ENCODE data around the gene CMKLR1. TPM values are rescaled to one million over a fixed set of nuclear protein-coding genes. Genes with fewer than 3 reads are reported as not detected.

Gene CMKLR1
- total RNA-seq, 4 donors from 2014 or later, result 9.7 to 25.4 (median 13.0) TPM

DNA sequence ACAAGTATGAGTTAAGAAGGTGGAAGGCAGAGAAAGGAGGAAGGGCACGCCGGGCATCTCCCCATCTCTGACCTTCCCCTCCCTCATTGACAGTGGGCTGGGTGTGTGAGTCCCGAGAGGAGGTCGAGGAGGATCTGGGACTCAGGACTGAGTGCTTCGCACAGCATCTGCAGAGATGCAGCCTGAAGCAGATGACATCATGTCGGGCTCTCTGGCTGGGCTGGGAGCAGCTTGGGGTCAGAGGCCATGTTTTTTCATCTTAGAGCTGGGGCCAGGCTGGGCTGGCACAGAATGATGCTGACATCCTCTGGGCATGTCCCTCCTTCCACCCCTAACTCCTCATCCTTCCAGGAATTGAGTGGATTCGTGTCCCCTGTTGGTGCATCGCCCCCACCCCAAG lies 43.5 kb downstream of the CMKLR1 start:
- 53% methylated on average over 6 of the region's 8 CpGs; no CpG with 5 or more reads in 1 of the 2 donors for WGBS, 2 donors (ENCODE audit: low coverage in 1 of 2)
- TF ChIP-seq POLR2A (IDR thresholded peaks at IDR 0.05) (no peak), POLR2AphosphoS5 (IDR thresholded peaks at IDR 0.05) (no peak), CTCF (IDR thresholded peaks at IDR 0.05) (no peak), EP300 (IDR thresholded peaks at IDR 0.05) (no peak)
- ATAC-seq, result no peak
- H3K36me3 ChIP-seq, result peaks cover 0 to 8% of the 10 kb centered on the region in 2 donors
- no peak overlapping the region for H3K4me3 ChIP-seq
- H3K4me1 ChIP-seq, result peaks cover 0 to 10% (median 0%) of the 10 kb centered on the region in 3 donors
- peaks cover 5% of the 10 kb centered on the region for H3K27me3 ChIP-seq
- no peaks in the 10 kb centered on the region for H3K9me3 ChIP-seq
- H3K27ac ChIP-seq, result no peak overlapping the region

GRCh38 chr12:108289350-108290161 lies 49.6 kb downstream of the CMKLR1 start:
- ATAC-seq, result peak; percentile 91
- 35 to 62% methylated on average over 5 to 10 of the region's 11 CpGs for WGBS, 2 donors (ENCODE audit: low coverage in 1 of 2)
- Histone ChIP-seq H3K4me1 (peaks cover 0 to 23% (median 0%) of the 10 kb centered on the region in 3 donors), H3K36me3 (peaks cover 0 to 8% of the 10 kb centered on the region in 2 donors), H3K4me3 (no peak overlapping the region), H3K27ac (peak overlapping the region in 3 of 4 donors; percentile 44 to 72 (median 64)), H3K27me3 (peaks cover 24% of the 10 kb centered on the region), H3K9me3 (no peaks in the 10 kb centered on the region)
- TF ChIP-seq CTCF (IDR thresholded peaks at IDR 0.05) (no peak), POLR2AphosphoS5 (IDR thresholded peaks at IDR 0.05) (no peak), EP300 (IDR thresholded peaks at IDR 0.05) (no peak), POLR2A (IDR thresholded peaks at IDR 0.05) (no peak)

DNA sequence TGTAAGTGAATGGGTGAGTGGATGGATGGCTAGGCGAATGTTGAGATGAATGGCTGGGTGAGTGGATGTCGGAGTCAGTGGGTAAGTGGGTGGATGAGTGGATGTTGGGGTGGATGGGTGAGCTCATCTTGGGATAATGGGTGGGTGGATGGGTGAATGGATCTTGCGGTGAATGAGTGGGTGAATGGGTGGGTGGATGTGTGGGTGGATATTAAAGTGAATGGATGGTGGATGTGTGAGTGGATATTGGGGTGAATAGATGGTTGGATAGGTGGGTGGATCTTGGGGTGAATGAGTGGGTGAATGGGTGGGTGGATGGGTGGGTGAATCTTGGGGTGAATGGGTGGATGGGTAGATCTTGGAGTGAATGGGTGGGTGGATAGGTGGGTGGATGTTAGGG lies 51.9 kb downstream of the CMKLR1 start:
- H3K9me3 ChIP-seq, result no peaks in the 10 kb centered on the region
- WGBS, 2 donors (ENCODE audit: low coverage in 1 of 2), result 91 to 93% methylated on average over 3 of the region's 3 CpGs

DNA sequence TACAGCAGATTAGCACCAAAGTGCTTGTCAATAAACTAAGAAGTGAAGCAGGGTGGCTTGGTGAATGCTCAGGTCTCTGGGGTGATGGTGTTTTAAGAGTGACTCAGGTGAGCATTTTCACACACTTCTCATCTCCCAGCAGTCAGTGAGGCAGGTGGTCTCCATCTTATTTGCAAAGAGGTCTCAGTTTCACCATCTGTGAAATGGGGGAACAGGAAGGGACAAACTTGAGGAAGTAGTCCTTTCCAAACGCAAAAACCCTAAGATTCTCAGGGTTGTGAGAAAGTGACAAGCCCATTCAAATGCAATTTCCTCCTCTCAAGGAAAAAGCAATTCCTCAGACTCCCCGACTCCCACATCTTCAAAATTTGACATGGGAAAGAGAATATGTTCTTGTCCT lies 54.1 kb downstream of the CMKLR1 start:
- ATAC-seq, result no peak
- WGBS, 2 donors (ENCODE audit: low coverage in 1 of 2), result 40 to 51% methylated on average over 1 to 2 of the region's 2 CpGs
- peaks cover 24% of the 10 kb centered on the region for H3K27me3 ChIP-seq
- TF ChIP-seq EP300 (IDR thresholded peaks at IDR 0.05) (no peak), POLR2AphosphoS5 (IDR thresholded peaks at IDR 0.05) (no peak), POLR2A (IDR thresholded peaks at IDR 0.05) (no peak)
- peaks cover 0 to 16% (median 0%) of the 10 kb centered on the region in 3 donors for H3K4me1 ChIP-seq
- no peaks in the 10 kb centered on the region for H3K9me3 ChIP-seq
- no peaks in the 10 kb centered on the region for H3K36me3 ChIP-seq
- H3K27ac ChIP-seq, result no peak overlapping the region
- H3K4me3 ChIP-seq, result no peak overlapping the region

More for the DNA sequence above, 51.9 kb downstream of the CMKLR1 start:
- Histone ChIP-seq H3K4me3 (no peak overlapping the region), H3K36me3 (peaks cover 0 to 3% of the 10 kb centered on the region in 2 donors), H3K4me1 (peaks cover 0 to 23% (median 0%) of the 10 kb centered on the region in 3 donors), H3K27me3 (peaks cover 24% of the 10 kb centered on the region), H3K27ac (no peak overlapping the region)
- TF ChIP-seq EP300 (IDR thresholded peaks at IDR 0.05), result no peak
- ATAC-seq, result no peak

DNA sequence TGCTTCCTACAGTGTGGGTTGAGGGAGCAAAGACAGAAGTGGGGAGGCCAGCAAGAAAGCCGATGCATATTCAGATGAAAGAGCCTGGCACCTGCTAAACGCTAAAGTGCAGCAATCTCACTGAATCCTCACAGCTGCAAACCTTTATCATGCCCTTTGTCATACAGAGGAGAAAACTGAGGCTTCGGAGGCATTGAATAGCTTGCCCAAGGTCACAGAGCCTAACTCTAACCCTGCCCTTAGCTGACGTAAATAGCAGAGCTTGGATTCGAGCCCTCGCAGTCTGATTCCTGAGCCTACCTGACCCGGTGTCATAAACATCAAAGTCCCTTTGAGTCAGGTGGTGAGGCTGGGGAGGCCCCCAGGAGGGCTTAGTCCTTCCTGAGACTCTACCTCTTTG lies 54.9 kb downstream of the CMKLR1 start:
- peaks cover 0 to 12% (median 0%) of the 10 kb centered on the region in 3 donors for H3K4me1 ChIP-seq
- H3K27me3 ChIP-seq, result peaks cover 24% of the 10 kb centered on the region
- TF ChIP-seq EP300 (IDR thresholded peaks at IDR 0.05), result no peak
- TF ChIP-seq CTCF (IDR thresholded peaks at IDR 0.05), result no peak
- TF ChIP-seq POLR2AphosphoS5 (IDR thresholded peaks at IDR 0.05), result no peak
- no peak for TF ChIP-seq POLR2A (IDR thresholded peaks at IDR 0.05)
- H3K27ac ChIP-seq, result no peak overlapping the region
- WGBS, 2 donors (ENCODE audit: low coverage in 1 of 2), result 56 to 61% methylated on average over 5 to 6 of the region's 7 CpGs
- no peak overlapping the region for H3K4me3 ChIP-seq
- H3K36me3 ChIP-seq, result no peaks in the 10 kb centered on the region
- no peaks in the 10 kb centered on the region for H3K9me3 ChIP-seq
- ATAC-seq, result no peak

DNA sequence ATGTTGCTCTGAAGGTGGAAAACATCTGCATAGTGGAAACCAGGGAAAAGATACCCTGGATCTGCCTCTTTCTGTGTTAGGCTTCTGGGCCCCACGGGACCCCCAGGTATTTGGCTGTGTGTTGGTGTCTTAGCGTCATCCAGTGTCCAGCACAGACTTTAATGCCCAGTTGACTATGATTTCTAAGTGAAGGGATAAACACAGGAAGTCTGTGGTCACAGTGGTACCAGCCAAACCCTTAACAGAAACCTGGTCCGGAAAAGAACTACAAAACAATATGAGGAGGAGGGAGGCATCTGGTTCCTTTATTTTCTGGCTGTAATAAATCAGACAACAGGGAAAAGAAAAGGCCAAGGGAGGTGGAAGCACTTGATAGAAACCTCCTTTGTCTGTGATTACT lies 56.4 kb downstream of the CMKLR1 start:
- Histone ChIP-seq H3K27me3 (peaks cover 20% of the 10 kb centered on the region), H3K9me3 (no peaks in the 10 kb centered on the region), H3K36me3 (no peaks in the 10 kb centered on the region), H3K27ac (no peak overlapping the region), H3K4me3 (no peak overlapping the region), H3K4me1 (no peaks in the 10 kb centered on the region)
- WGBS, 2 donors (ENCODE audit: low coverage in 1 of 2), result 50 to 80% methylated on average over 3 of the region's 3 CpGs
- ATAC-seq, result no peak
- no peak for TF ChIP-seq POLR2AphosphoS5 (IDR thresholded peaks at IDR 0.05)
- TF ChIP-seq POLR2A (IDR thresholded peaks at IDR 0.05), result no peak
- TF ChIP-seq CTCF (IDR thresholded peaks at IDR 0.05), result no peak
- TF ChIP-seq EP300 (IDR thresholded peaks at IDR 0.05), result no peak

Data from gastroesophageal sphincter (tissue), 4 donors.